HG03520 (cell line): ENCODE data around the gene POU3F3.

Source experiments
- ATAC-seq: cut with Tn5 transposase; IDR thresholded peaks from one replicate; pipeline ENCODE4 v1.9.1; 2021; ENCODE audit warnings: mild to moderate bottlenecking, moderate library complexity; ENCODE audit not compliant: unreplicated experiment

The POU3F3 gene

GRCh38 chr2:104859766-104860450, 6.0 kb downstream of the POU3F3 start:
- ATAC-seq, result no peak

DNA sequence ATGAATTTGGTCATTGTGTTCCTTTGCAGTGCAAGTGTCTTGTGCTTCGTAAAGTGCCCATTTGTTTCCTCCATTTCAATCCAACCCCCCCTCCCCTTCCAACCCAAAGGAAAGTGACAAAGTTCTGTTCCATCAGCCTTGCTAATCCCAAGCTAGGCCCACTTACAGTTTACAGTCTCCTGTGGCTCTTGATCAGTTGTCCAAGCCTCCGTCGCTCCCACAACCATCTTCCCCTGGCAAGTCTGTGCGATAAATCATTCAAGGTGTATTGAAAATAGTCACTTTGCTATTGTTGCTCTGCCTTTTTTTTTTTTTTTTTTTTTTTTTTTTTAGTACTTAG, 6.5 kb downstream of the POU3F3 start:
- ATAC-seq, result no peak

DNA sequence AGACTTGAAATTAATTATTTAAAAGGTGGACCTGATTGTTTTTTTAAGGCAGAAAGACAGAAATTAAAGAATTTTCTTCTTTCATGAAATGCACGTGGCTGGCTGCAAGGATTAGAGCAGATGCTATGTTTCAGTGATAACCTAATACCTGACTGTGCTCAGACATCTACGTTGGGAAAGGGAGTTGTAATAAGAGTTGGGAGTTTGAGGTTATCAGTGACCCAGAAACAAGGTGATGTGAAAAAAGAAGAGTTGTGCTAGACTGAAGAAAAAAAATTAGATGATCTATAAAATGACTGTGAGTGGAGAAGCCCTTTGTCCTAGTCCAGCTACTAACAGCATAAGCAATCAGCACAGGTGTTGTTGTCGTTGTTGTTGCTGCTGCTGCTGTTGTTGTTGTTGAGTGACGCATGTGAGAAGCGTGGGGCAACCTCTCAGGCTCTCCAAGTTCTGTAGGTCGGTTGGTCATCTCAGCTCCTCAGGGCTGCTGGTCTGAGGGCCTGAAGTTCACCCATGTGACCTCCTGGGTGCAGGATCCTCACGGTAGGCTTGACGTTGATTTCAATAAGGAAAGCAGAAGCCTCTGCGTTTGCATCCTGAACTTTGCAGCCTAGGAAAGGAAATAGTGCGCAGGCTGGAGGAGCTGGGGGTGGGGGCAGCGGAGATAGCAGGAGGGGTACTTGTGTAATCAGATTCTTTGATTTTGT, 7.6 kb downstream of the POU3F3 start:
- ATAC-seq, result no peak

DNA sequence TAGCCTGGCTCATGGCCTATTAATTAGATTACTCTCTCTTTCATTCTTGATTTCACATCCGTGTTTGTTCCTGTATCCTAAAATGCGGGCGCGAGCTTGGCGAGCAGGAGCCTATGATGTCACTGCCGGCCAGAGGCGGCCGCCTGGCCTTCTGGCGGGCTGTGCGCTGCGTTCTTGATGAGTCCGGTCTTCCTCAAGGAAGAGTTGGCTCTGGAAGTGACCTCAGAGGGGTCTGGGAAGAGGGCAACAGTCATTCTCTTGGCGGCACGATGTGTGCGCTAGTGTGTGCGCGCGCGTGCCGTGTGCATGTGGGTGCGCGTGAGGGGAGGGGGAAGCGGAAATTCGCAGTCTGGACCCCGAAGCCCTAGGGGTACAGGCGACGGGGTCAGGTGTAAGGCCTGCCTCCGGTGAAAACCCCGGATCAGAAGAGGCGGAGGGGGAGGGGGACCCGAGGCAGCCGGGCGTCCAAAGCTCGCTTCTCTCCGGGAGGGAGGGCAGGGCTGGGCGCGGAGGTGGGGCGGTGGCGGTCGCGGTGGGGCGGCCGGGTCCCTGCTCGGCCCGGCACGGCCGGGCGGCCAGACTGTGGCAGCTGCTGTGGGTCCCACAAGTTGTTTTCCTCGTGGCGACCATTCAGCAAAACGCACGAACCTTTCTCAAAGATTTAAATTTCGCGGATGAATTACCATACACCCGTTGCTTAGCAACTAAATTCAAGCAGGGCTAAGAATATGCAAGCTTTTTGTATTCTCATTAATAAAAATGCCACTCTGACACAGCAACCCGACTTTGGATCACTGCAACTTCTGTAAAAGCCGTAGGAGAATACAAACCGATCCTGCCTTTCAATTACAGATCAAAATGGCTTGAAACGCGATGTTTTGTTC, 8.4 kb downstream of the POU3F3 start:
- no peak for ATAC-seq

DNA sequence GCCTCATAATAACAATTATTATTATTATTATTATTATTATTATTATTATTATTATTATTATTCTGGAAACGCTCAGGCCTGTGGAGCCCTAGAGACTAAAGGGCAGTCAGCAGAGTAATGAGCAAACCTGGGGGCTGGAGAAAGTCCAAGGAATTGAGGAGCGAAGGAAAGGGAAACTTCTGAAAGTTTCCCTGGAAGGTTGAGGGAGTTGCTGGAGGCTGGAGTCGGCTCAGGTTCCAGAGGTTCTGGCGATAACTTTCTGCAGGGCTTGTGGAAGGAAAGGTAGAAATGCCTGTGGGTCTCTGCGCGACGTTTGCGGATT, 9.2 kb downstream of the POU3F3 start:
- ATAC-seq, result no peak

GRCh38 chr2:104863468-104864279, 9.8 kb downstream of the POU3F3 start:
- ATAC-seq, result no peak

DNA sequence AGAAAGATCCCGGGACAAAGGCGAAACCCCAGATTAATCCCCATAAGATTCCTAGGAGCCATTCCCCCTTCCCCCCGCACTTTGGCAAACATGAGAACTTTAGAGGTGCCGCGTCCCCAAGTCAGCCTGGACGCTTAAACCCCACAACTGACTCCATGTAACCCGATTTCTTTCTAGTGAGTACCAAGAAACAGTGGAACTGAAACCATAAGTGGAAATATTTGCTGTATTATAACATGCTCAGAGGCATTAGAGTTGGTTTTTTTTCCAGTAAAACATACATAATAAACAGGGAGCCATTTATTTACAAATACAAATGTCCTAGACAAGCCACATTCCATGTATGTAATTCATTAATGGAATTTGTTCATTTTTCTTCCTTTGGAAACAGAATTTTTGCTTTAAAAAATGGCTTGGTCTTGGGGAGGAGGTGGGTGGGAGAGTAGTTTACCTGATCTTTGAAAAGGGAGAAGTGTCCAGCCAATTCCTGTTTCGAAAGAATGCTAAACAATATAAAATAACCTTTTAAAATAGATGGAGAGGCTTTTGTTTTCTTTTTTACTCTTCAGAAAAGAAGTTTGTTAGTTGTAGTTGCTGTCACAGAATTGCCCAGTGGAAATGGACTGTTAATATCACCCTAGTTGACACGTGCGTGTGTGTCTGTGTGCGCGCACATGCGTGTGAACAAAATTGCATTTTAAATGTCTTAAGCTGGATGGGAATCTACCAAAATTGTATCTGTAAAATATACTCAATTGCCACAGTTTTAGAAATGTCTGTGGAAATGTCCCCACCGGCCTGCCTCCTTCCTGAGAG, 10.6 kb downstream of the POU3F3 start:
- no peak for ATAC-seq

DNA sequence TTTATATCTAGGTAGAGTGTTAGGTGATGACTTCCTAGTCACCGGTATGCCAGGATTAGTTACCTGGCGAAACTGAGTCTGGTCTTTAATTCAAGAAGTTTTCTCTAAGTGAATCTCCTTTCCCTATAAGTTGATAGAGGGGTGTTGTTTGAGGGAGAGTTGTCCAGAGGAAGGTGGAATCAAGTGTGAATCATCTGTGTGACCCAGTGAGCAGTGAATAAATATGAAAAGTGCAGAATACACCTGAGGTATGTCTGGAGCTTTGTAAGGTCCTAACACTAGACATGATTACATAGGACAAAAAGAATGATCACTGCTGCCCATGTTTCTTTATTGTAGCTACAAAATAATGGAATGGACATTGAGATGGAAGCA, 11.2 kb downstream of the POU3F3 start:
- no peak for ATAC-seq

- ATAC-seq, result no peak
Measured at GRCh38 chr2:104866122-104866864, 12.4 kb downstream of the POU3F3 start.

DNA sequence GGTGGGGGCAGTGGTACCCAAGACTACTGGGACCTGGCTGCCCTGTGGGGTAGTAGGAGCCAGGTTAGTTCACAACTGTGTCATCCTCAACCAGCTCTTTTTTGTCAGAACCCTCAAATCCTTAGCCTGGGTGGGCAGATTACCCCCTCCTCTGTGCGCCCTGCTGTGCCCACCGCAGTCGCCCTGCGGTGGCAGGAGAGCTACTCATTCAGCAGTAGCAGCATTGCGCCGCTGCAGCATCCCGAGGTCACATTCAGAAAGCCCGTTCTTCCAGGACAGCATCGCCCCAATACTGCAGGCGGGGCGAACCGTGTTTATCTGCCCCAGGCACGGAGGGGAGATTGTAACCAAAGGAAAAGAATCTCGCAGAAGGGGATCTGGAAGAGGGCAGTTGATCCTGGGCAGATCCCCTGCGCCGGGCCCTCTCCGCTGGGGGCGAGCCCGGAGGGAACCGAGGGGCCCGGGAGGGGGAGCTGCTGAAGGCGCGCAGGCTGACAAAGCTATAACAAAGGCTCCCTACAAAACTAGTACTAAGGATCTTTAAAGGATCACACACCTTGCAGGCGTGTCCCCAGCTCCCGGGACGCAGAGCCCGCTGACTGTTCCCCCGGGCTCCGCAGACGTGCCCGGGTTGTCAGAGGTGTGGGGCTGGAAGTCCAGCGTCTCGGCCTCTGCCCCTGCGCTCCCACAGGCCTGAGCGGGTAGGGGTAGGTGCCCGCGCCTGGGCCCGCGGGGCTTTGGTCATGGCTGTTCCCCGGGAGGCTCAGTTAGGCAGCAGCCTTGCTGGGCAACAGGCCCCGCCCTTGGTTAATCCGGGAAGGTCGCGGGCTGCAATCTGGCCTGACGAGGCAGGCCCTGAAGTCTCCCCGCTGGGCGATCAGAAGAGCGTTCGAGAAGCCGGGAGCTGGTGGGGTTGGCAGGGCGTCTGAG, 13.2 kb downstream of the POU3F3 start:
- no peak for ATAC-seq

GRCh38 chr2:104867813-104868504, 14.0 kb downstream of the POU3F3 start:
- no peak for ATAC-seq

DNA sequence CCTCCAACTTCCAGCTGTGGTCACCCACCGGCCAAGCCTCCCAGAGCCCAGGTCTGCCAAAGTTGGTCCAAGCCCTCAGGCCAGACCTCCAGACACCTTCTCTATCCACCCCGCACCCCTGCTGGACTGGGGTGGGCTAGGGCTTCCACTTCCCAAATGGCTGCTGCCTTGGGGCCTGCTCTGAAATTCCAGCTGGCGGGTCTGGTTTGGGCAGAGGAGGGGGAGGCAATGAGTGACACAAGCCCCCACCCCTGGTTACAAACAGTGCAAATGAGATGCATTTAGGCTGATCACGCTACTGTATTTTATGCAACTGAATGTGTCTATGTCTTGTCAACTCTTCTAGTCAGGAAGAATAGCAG, 14.6 kb downstream of the POU3F3 start:
- no peak for ATAC-seq

DNA sequence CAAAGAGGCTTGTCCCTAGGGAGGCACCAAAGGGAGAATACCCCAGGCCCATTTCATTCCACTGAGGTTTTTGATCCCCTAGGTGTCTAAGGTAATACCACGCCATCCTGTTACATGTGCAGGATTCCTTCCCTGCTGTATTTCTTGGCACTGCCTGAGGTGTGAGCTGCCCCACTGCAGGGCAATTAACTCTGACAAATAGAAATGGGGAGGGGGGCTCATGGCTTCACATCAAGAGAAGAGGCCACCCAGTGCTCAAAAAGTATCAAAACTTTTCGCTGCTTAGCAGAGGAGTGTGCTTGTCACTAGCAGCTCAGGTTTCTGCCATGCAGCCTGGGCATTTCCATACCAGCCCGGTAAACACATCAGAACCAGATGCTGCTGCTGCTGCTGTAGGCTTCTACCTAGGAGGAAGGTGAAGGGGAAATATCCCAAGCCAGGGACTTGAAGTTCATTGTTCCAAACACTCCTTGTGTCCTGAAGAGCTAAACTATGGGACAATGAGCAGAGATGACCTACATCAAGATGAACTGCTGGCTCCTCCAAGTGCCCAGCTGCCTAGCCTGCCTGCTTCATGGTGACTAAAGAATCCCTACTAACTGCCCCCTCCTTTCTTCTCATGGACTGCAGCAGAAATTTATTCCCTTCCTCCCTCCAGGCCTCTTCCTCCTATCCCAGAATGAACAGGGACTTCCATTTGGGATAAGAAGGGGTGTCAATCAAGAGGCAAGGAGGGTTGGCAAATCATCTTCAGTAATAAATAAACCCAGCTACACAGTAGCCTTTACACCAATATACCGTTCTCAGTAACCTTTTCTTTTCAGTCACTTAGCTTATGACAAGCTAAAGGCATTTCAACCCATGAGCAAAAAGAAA, 16.4 kb downstream of the POU3F3 start:
- no peak for ATAC-seq

- ATAC-seq, result no peak
Measured at GRCh38 chr2:104871649-104871971, 17.7 kb downstream of the POU3F3 start.

GRCh38 chr2:104871972-104872865, 18.3 kb downstream of the POU3F3 start:
- no peak for ATAC-seq
